Erythroblast (primary cell): ENCODE measurements around the gene GGACT.

Source experiments
- GATA1 ChIP-seq: IDR thresholded peaks from 2 replicates; pipeline ENCODE4 v1.6.1; 2011; ENCODE audit warnings: low read depth, mild to moderate bottlenecking, control low read depth, low read length, moderate library complexity
- POLR2A ChIP-seq: IDR thresholded peaks from 2 replicates; pipeline ENCODE4 v1.6.1; 2011; ENCODE audit warnings: mild to moderate bottlenecking, low read length

- TF ChIP-seq POLR2A: no peak
- no peak for TF ChIP-seq GATA1
Measured at GRCh38 chr13:100517728-100518127, 70.9 kb downstream of the GGACT start.
